Sigmoid colon (tissue), 7 donors: ENCODE results near the gene VPS26A. TPM values are rescaled to one million over a fixed set of nuclear protein-coding genes. Genes with fewer than 3 reads are reported as not detected.
"Not testable (repeated sequence)": the region's sequence is repeated elsewhere in the genome, so short reads cannot be mapped to it uniquely, and the experiment has no call there.

Source experiments
- DNase-seq: peaks from one replicate; pipeline ENCODE4 v3.0.0-alpha.2; 2019
- H3K27ac ChIP-seq, 4 donors: fragments of 200-600 bp; sonication (generic); one replicate each; pipeline ENCODE4 v1.5.1; 2016 to 2019; ENCODE audit warnings: mild to moderate bottlenecking in 1 of 4
- H3K27me3 ChIP-seq, 3 donors: fragments of 200-600 bp; sonication (generic); one replicate each; pipeline ENCODE4 v1.5.1; 2019; ENCODE audit warnings: mild to moderate bottlenecking in 1 of 3
- H3K36me3 ChIP-seq, 4 donors: fragments of 200-600 bp; sonication (generic); one replicate each; pipeline ENCODE4 v1.5.1; 2016 to 2019
- H3K4me1 ChIP-seq, 4 donors: fragments of 200-600 bp; sonication (generic); one replicate each; pipeline ENCODE4 v1.5.1; 2017 to 2019
- H3K4me3 ChIP-seq, 4 donors: fragments of 200-600 bp; sonication (generic); one replicate each; pipeline ENCODE4 v1.5.1; 2017 to 2019; ENCODE audit warnings: mild to moderate bottlenecking in 2 of 4, moderate library complexity in 1 of 4
- H3K9me3 ChIP-seq, 4 donors: fragments of 200-600 bp in 3 of 4; sonication (generic) in 3 of 4; one replicate each; pipeline versions ENCODE4 v1.5.1 to v1.6.1; 2013 to 2019
- CTCF ChIP-seq, 4 experiments: fragments of 450-650 bp in 3 of 4; fragments of 200-600 bp in 1 of 4; IDR thresholded peaks; one replicate each; pipeline ENCODE4 v1.5.1; 2016 to 2019; ENCODE audit warnings: antibody characterized with exemption in 4 of 4, mild to moderate bottlenecking in 3 of 4, moderate library complexity in 2 of 4
- EP300 ChIP-seq, 4 donors: sonication (generic); formaldehyde crosslinking; IDR thresholded peaks; one replicate each; pipeline ENCODE4 v1.6.1; 2017; ENCODE audit warnings: antibody characterized with exemption in 4 of 4
- POLR2A ChIP-seq, 2 donors: fragments of 450-650 bp; IDR thresholded peaks; one replicate each; pipeline ENCODE4 v1.6.1; 2016; ENCODE audit warnings: antibody characterized with exemption in 2 of 2, mild to moderate bottlenecking in 2 of 2, moderate library complexity in 2 of 2
- POLR2AphosphoS5 ChIP-seq, 4 donors: sonication (generic); formaldehyde crosslinking; IDR thresholded peaks; one replicate each; pipeline ENCODE4 v1.6.1; 2017; ENCODE audit warnings: antibody characterized with exemption in 4 of 4
- WGBS, 2 donors: extraction: QIAGEN DNeasy Blood & Tissue Kit; methylation state at CpG; one replicate each; pipeline ENCODE4 v1.1.7; 2013; 5-methylcytosine and 5-hydroxymethylcytosine counted together
- intact Hi-C: fragments of 100-400 bp; cut with DNase I; formaldehyde crosslinking; loops from one replicate; pipeline ENCODE4 v1.15.1; 2023
- polyA plus RNA-seq, 3 donors: library from polyadenylated mRNA; stranded (reverse); fragments of 200-250 nt; gene quantifications; one replicate each; pipeline ENCODE4 v1.2.3, GENCODE V29; 2013
- total RNA-seq, 4 donors: library from RNA; depleted of rRNA; stranded (reverse); fragments of >200 nt; gene quantifications; one replicate each; pipeline ENCODE4 v1.1.0, GENCODE V29; 2016
- donor health status: healthy with polysubstance abuse.
- donor health status: Bipolar disorder and iron deficiency.
- donor health status: healthy.

Gene VPS26A
- total and polyA plus RNA-seq, 7 donors = 35.7 to 73.1 (median 51.1) TPM

- WGBS, 2 donors = 83 to 90% methylated on average over 3 of the region's 3 CpGs
- H3K36me3 ChIP-seq = peaks cover 4 to 60% (median 13%) of the 10 kb centered on the region in 4 donors
- DNase-seq = no peak
- no peaks in the 10 kb centered on the region for H3K9me3 ChIP-seq
- no peaks in the 10 kb centered on the region for H3K4me1 ChIP-seq
- no peak overlapping the region for H3K27ac ChIP-seq
- no peaks in the 10 kb centered on the region for H3K27me3 ChIP-seq
- TF ChIP-seq POLR2AphosphoS5 (IDR thresholded peaks at IDR 0.05) (no peak), POLR2A (IDR thresholded peaks at IDR 0.05) (no peak), CTCF (IDR thresholded peaks at IDR 0.05) (no peak), EP300 (IDR thresholded peaks at IDR 0.05) (no peak)
- H3K4me3 ChIP-seq = no peak overlapping the region
- intact Hi-C loops = no loop called here
Measured at GRCh38 chr10:69172241-69172982, 48.4 kb downstream of the VPS26A start.

DNA sequence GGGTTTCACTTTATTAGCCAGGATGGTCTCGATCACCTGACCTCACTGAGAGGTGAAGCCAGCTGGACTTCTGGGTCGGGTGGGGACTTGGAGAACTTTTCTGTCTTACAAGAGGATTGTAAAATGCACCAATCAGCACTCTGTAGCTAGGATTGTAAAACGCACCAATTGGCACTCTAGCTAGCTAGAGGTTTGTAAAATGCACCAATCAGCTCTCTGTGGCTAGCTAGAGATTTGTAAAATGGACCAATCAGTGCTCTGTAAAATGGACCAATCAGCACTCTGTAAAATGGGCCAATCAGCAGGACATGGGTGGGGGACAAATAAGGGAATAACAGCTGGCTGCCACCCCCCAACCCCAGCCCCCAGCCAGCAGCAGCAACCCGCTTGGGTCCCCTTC is 51.3 kb downstream of the VPS26A start:
- H3K4me1 ChIP-seq, intact Hi-C loops, H3K9me3 ChIP-seq, DNase-seq, H3K4me3 ChIP-seq, H3K27me3 ChIP-seq, H3K27ac ChIP-seq: not testable (repeated sequence)
- 71 to 89% methylated on average over 4 of the region's 4 CpGs for WGBS, 2 donors
- H3K36me3 ChIP-seq = peaks cover 0 to 33% (median 7%) of the 10 kb centered on the region in 4 donors

- intact Hi-C loops = no loop called here
- TF ChIP-seq POLR2AphosphoS5 (IDR thresholded peaks at IDR 0.05) = no peak
- no peak for TF ChIP-seq CTCF (IDR thresholded peaks at IDR 0.05)
- no peak for TF ChIP-seq EP300 (IDR thresholded peaks at IDR 0.05)
- no peak for TF ChIP-seq POLR2A (IDR thresholded peaks at IDR 0.05)
Measured at GRCh38 chr10:69176823-69177222, 52.8 kb downstream of the VPS26A start.

GRCh38 chr10:69179089-69179742 is 55.2 kb downstream of the VPS26A start:
- Histone ChIP-seq H3K9me3 (no peaks in the 10 kb centered on the region), H3K27ac (peak overlapping the region; percentile 87 to 94 (median 92)), H3K36me3 (peaks cover 0 to 6% (median 0%) of the 10 kb centered on the region in 4 donors), H3K4me3 (peak overlapping the region; percentile 75 to 99 (median 97)), H3K27me3 (no peaks in the 10 kb centered on the region), H3K4me1 (peaks cover 0 to 29% (median 26%) of the 10 kb centered on the region in 4 donors)
- intact Hi-C loops = no loop called here
- WGBS, 2 donors = 18 to 36% methylated on average over 21 of the region's 21 CpGs
- no peak for DNase-seq
- no peak for TF ChIP-seq CTCF (IDR thresholded peaks at IDR 0.05)
- TF ChIP-seq EP300 (IDR thresholded peaks at IDR 0.05) = no peak

More at GRCh38 chr10:69176823-69177222, 52.8 kb downstream of the VPS26A start:
- Histone ChIP-seq H3K9me3 (no peaks in the 10 kb centered on the region), H3K4me3 (no peak overlapping the region), H3K36me3 (peaks cover 0 to 18% (median 0%) of the 10 kb centered on the region in 4 donors), H3K27ac (no peak overlapping the region), H3K4me1 (peaks cover 0 to 19% (median 18%) of the 10 kb centered on the region in 4 donors), H3K27me3 (no peaks in the 10 kb centered on the region)
- 90 to 93% methylated on average over 2 of the region's 2 CpGs for WGBS, 2 donors
- DNase-seq = no peak

GRCh38 chr10:69179743-69180524 is 56.0 kb downstream of the VPS26A start, which contains the start of gene SUPV3L1:
TSS of gene SUPV3L1 (plus strand) at chr10:69180234. CDS start at chr10:69180292, 58 bp downstream.
- no peak for TF ChIP-seq CTCF (IDR thresholded peaks at IDR 0.05)
- no peak for TF ChIP-seq EP300 (IDR thresholded peaks at IDR 0.05)
- TF ChIP-seq POLR2AphosphoS5 (IDR thresholded peaks at IDR 0.05) = peak; percentile 81 to 97 (median 92)
- peak; percentile 75 to 77 for TF ChIP-seq POLR2A (IDR thresholded peaks at IDR 0.05)
- Histone ChIP-seq H3K4me1 (peaks cover 0 to 29% (median 26%) of the 10 kb centered on the region in 4 donors), H3K4me3 (peak within 1 kb of the TSS; percentile 75 to 99 (median 97)), H3K27ac (peak within 1 kb of the TSS; percentile 87 to 94 (median 92)), H3K36me3 (peaks cover 0 to 6% (median 0%) of the 10 kb centered on the region in 4 donors), H3K9me3 (no peaks in the 10 kb centered on the region), H3K27me3 (no peaks in the 10 kb centered on the region)
- 0% methylated on average over 44 of the region's 44 CpGs for WGBS, 2 donors
- intact Hi-C loops = loop anchor here (2.0 to 10.0 kb wide), 3 partner anchors 55 to 653 kb away; partner anchors contain the start of genes KIFBP, SLC25A16 and VPS26A
- DNase-seq = peak; percentile 96
